ENCODE measurements around the gene FAM181A. TPM values are rescaled to one million over a fixed set of nuclear protein-coding genes. Genes with fewer than 3 reads are reported as not detected.

Gene FAM181A
- total and polyA plus RNA-seq, 2 experiments from 2014 or later: not detected

- TF ChIP-seq REST (IDR thresholded peaks at IDR 0.05; ENCODE audit: unreplicated experiment): no peak
- TF ChIP-seq JUNB (IDR thresholded peaks at IDR 0.05; ENCODE audit: unreplicated experiment): no peak
- no peak for TF ChIP-seq EZH2 (IDR thresholded peaks at IDR 0.05; ENCODE audit: low read depth, unreplicated experiment)
- TF ChIP-seq EZH2phosphoT487 (IDR thresholded peaks at IDR 0.05; ENCODE audit: unreplicated experiment): no peak
- TF ChIP-seq STAT1 (IDR thresholded peaks at IDR 0.05; ENCODE audit: unreplicated experiment): no peak
- TF ChIP-seq CTCF (conservative IDR thresholded peaks at IDR 0.05; ENCODE audit: low read depth in 2 of 2): no peak
- TF ChIP-seq POLR2AphosphoS5 (IDR thresholded peaks at IDR 0.05; ENCODE audit: low read depth): no peak
Measured at GRCh38 chr14:93880021-93880820, 46.9 kb upstream of the FAM181A start (continued).

- Mint-ChIP-seq H3K27ac (peak overlapping the region; percentile 56; the same call in 1 of the 2 replicates), H3K4me3 (no peak overlapping the region), H3K9me3 (peaks cover 18% of the 10 kb centered on the region), H3K27me3 (ENCODE audit: insufficient read depth, low read depth, poor library complexity) (peaks cover 2% of the 10 kb centered on the region), H3K4me1 (peaks cover 7% of the 10 kb centered on the region), H3K36me3 (ENCODE audit: low read depth) (peaks cover 9% of the 10 kb centered on the region)
- no peak overlapping the region for H3K4me2 ChIP-seq
- 0 out of 2 replicates have a peak overlapping the region, but pooled peaks have one; percentile 18 for H2AFZ ChIP-seq
- H3K27me3 ChIP-seq (ENCODE audit: insufficient read depth): no peaks in the 10 kb centered on the region
- H3K9me2 ChIP-seq (ENCODE audit: insufficient read depth): peaks cover 4% of the 10 kb centered on the region; the same call in 1 of the 2 replicates
- DNase-seq (ENCODE audit: low spot score): no peak
- H3K4me3 ChIP-seq: no peak overlapping the region
- H3K36me3 ChIP-seq (ENCODE audit: insufficient read depth): no peaks in the 10 kb centered on the region
- no peak overlapping the region for H3K27ac ChIP-seq (ENCODE audit: low read depth)
- H3K79me2 ChIP-seq (replicated peaks; ENCODE audit: insufficient read depth): no peaks in the 10 kb centered on the region
- no peaks in the 10 kb centered on the region for H4K20me1 ChIP-seq (replicated peaks; ENCODE audit: insufficient read depth)
- no peak for ATAC-seq
- no peaks in the 10 kb centered on the region for H3F3A ChIP-seq (replicated peaks; ENCODE audit: low read depth)
- H3K4me1 ChIP-seq (ENCODE audit: insufficient read depth): peaks cover 7% of the 10 kb centered on the region
- TF ChIP-seq ZNF114 (CRISPR knock-in tag; IDR thresholded peaks at IDR 0.05) (no peak), JUNB (IDR thresholded peaks at IDR 0.05; ENCODE audit: unreplicated experiment) (no peak), EZH2 (IDR thresholded peaks at IDR 0.05; ENCODE audit: low read depth, unreplicated experiment) (no peak), POLR2AphosphoS5 (IDR thresholded peaks at IDR 0.05; ENCODE audit: low read depth) (no peak), CTCF (conservative IDR thresholded peaks at IDR 0.05; ENCODE audit: low read depth in 2 of 2) (no peak), ETS1 (IDR thresholded peaks at IDR 0.05) (no peak), EZH2phosphoT487 (IDR thresholded peaks at IDR 0.05; ENCODE audit: unreplicated experiment) (no peak), CREB1 (CRISPR knock-in tag; IDR thresholded peaks at IDR 0.05; ENCODE audit: low read depth) (no peak), ZNF331 (CRISPR knock-in tag; IDR thresholded peaks at IDR 0.05; ENCODE audit: low read depth) (no peak), STAT1 (IDR thresholded peaks at IDR 0.05; ENCODE audit: unreplicated experiment) (no peak)
Measured at GRCh38 chr14:93884950-93885349, 42.2 kb upstream of the FAM181A start.
